CD4-positive, alpha-beta memory T cell (primary cell): ENCODE measurements around the gene OR5B2. TPM values are rescaled to one million over a fixed set of nuclear protein-coding genes. Genes with fewer than 3 reads are reported as not detected.

Experiments used
- CTCF ChIA-PET: fragments of 350-600 bp; sonication (Branson Sonifier 250); formaldehyde crosslinking; loops from one replicate; lab custom pipeline; 2021; ENCODE audit warnings: inconsistent platforms; ENCODE audit not compliant: partially characterized antibody; lab: Charles Lee
- POLR2A ChIA-PET: fragments of 350-600 bp; sonication (Branson Sonifier 250); formaldehyde crosslinking; loops from one replicate; lab custom pipeline; 2021; ENCODE audit not compliant: partially characterized antibody; lab: Charles Lee
- DNase-seq, 5 donors: peaks; one replicate each; pipeline versions ENCODE4 v3.0.0 to v3.0.0-alpha.2; 2020 to 2022; ENCODE audit warnings: mixed read lengths in 1 of 5
- H3K27ac ChIP-seq: one replicate; pipeline ENCODE4 v1.7.0; 2013; ENCODE audit warnings: low read depth, low read length
- H3K27me3 ChIP-seq: 2 replicates; pipeline ENCODE4 v1.7.0; 2013; ENCODE audit warnings: mild to moderate bottlenecking, low read length, moderate library complexity; ENCODE audit not compliant: insufficient read depth
- H3K36me3 ChIP-seq: 2 replicates; pipeline ENCODE4 v1.7.0; 2013; ENCODE audit warnings: mild to moderate bottlenecking, low read length, moderate library complexity; ENCODE audit not compliant: insufficient read depth
- H3K4me1 ChIP-seq: 2 replicates; pipeline ENCODE4 v1.7.0; 2013; ENCODE audit warnings: mild to moderate bottlenecking, low read length, moderate library complexity; ENCODE audit not compliant: insufficient read depth
- H3K4me3 ChIP-seq, 2 donors: one replicate each; pipeline ENCODE4 v1.7.0; 2013; ENCODE audit warnings: low read length in 2 of 2, mild to moderate bottlenecking in 1 of 2
- H3K9me3 ChIP-seq, 2 donors: one replicate each; pipeline ENCODE4 v1.7.0; 2013; ENCODE audit warnings: low read length in 2 of 2, control low read depth in 1 of 2; ENCODE audit not compliant: control insufficient read depth in 1 of 2
- H3K27ac Mint-ChIP-seq, 7 donors: one replicate each; pipeline ENCODE4 v1.8.0; 2020 to 2021; ENCODE audit warnings: mixed read lengths in 7 of 7, mild to moderate bottlenecking in 6 of 7, inconsistent platforms in 3 of 7, moderate library complexity in 3 of 7
- H3K27me3 Mint-ChIP-seq, 2 donors: one replicate each; pipeline ENCODE4 v1.8.0; 2020 to 2021; ENCODE audit warnings: mixed read lengths in 2 of 2
- H3K36me3 Mint-ChIP-seq, 2 donors: one replicate each; pipeline ENCODE4 v1.8.0; 2020 to 2021; ENCODE audit warnings: mixed read lengths in 2 of 2, inconsistent platforms in 1 of 2, mild to moderate bottlenecking in 1 of 2
- H3K4me1 Mint-ChIP-seq, 4 donors: one replicate each; pipeline ENCODE4 v1.8.0; 2020 to 2021; ENCODE audit warnings: mixed read lengths in 4 of 4, mild to moderate bottlenecking in 1 of 4
- H3K4me3 Mint-ChIP-seq, 8 donors: one replicate each; pipeline ENCODE4 v1.8.0; 2020 to 2021; ENCODE audit warnings: mixed read lengths in 8 of 8, mild to moderate bottlenecking in 7 of 8, moderate library complexity in 6 of 8, inconsistent platforms in 3 of 8
- H3K9me3 Mint-ChIP-seq, 8 donors: one replicate each; pipeline ENCODE4 v1.8.0; 2020 to 2021; ENCODE audit warnings: mixed read lengths in 8 of 8, mild to moderate bottlenecking in 5 of 8, inconsistent platforms in 3 of 8, moderate library complexity in 1 of 8
- intact Hi-C: fragments of 100-400 bp; cut with micrococcal nuclease; formaldehyde crosslinking; loops from one replicate; pipeline ENCODE4 v1.15.1; 2023
- polyA plus RNA-seq, 2 donors: library from polyadenylated mRNA; unstranded; fragments of 300-500 nt; fragmentation: Illumina TruSeq; gene quantifications; one replicate each; pipeline ENCODE4 v1.2.3, GENCODE V29; 2021
- total RNA-seq, 2 experiments: library from RNA; stranded (reverse); gene quantifications; one replicate each; pipeline ENCODE4 v1.2.3, GENCODE V29; 2021

Gene OR5B2
- under 1 TPM in 1 of 2 experiments, not detected in 1; 0.29 TPM for total RNA-seq
- polyA plus RNA-seq: not detected

DNA sequence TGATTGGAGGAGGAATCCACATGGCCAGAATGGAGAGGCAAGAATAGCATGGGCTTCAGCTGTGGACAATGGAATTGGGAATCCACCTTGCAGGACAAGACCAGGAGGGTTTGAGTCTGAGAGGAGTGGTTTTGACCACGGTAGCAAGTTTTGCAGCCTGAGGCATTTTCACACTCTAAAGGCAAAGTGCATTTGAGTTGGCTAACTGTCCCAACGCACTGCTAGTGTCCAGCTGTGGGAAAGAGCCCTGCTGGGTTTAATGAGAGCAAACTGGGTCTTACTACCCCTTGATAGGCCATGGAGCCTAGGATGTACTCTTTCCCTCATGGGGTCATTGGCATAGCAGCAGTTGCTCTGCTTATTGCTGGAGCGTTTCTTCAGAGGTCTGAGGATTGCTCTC lies at the start of gene OR5B2:
Gene OR5B2, minus strand, starts transcription at position 101 of the 400 bp plus-strand sequence. CDS start 4,860 bp downstream, outside the sequence.
- intact Hi-C loops: no loop called here
- no peak within 1 kb of the TSS for H3K4me3 ChIP-seq
- H3K4me1 Mint-ChIP-seq: no peaks in the 10 kb centered on the region
- no peak within 1 kb of the TSS for H3K27ac ChIP-seq
- no peaks in the 10 kb centered on the region for H3K27me3 ChIP-seq
- H3K9me3 ChIP-seq: no peaks in the 10 kb centered on the region
- peaks cover 0 to 4% of the 10 kb centered on the region in 2 donors for H3K36me3 Mint-ChIP-seq
- H3K36me3 ChIP-seq: no peaks in the 10 kb centered on the region
- no peak within 1 kb of the TSS for H3K27ac Mint-ChIP-seq
- H3K4me1 ChIP-seq: no peaks in the 10 kb centered on the region
- ChIA-PET POLR2A (no interaction called here), CTCF (no interaction called here)
- peaks cover 0 to 7% of the 10 kb centered on the region in 2 donors for H3K27me3 Mint-ChIP-seq
- H3K9me3 Mint-ChIP-seq: peaks cover 0 to 21% (median 12%) of the 10 kb centered on the region in 8 donors
- no peak within 1 kb of the TSS for H3K4me3 Mint-ChIP-seq
- no peak for DNase-seq

DNA sequence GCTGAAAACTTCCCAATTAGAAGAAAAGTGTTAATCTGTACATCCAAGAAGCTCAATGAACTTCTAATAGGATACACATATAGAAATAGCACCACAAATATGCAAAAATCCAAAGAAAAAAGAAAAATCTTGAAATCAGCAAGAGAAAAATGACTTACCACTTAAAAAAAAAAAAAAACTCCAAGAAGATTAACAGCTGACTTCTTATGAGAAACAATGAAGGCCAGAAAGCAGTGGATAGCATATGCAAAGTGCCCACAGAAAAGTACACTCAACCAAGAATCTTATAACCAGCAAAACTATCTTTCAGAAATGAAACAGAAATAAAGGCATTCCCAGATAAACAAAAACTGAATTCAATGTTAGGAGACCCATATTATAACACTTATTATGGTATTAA lies 44.0 kb upstream of the OR5B2 start:
- H3K4me3 Mint-ChIP-seq: no peak overlapping the region
- CTCF ChIA-PET: no interaction called here

DNA sequence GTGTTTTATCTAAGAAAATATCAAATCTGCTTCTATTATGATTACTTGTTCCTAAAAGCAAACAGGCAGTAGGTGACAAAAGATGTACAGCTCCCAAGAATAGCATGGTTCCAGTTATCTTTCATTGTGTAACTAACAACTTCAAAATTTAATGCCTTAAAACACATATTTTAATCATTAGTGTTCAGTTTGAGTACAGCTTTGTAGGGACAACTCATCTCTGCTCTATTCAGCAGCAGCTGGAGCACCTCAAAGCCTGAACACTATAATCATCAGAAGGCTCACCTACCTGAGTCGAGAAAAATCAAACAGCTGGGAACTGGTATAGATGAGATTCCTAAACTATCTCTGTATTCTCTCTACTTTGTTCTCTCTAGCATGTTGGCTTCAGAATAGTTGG lies 38.4 kb upstream of the OR5B2 start:
- H3K4me3 Mint-ChIP-seq: no peak overlapping the region
- ChIA-PET POLR2A (no interaction called here), CTCF (no interaction called here)
- H3K4me3 ChIP-seq: no peak overlapping the region
- no peaks in the 10 kb centered on the region for H3K9me3 ChIP-seq
- no peak for DNase-seq
- H3K27ac Mint-ChIP-seq: no peak overlapping the region
- no peaks in the 10 kb centered on the region for H3K27me3 ChIP-seq
- H3K27me3 Mint-ChIP-seq: peaks cover 0 to 3% of the 10 kb centered on the region in 2 donors
- no peaks in the 10 kb centered on the region for H3K4me1 Mint-ChIP-seq
- no peaks in the 10 kb centered on the region for H3K36me3 ChIP-seq
- H3K9me3 Mint-ChIP-seq: peaks cover 0 to 24% (median 14%) of the 10 kb centered on the region in 8 donors
- H3K4me1 ChIP-seq: no peaks in the 10 kb centered on the region
- H3K36me3 Mint-ChIP-seq: no peaks in the 10 kb centered on the region
- no peak overlapping the region for H3K27ac ChIP-seq
- intact Hi-C loops: no loop called here

More for the DNA sequence above, 44.0 kb upstream of the OR5B2 start:
- intact Hi-C loops: no loop called here
- H3K4me3 ChIP-seq: no peak overlapping the region
- Mint-ChIP-seq H3K27me3 (peaks cover 4 to 13% of the 10 kb centered on the region in 2 donors), H3K36me3 (peaks cover 0 to 3% of the 10 kb centered on the region in 2 donors), H3K4me1 (no peaks in the 10 kb centered on the region), H3K27ac (no peak overlapping the region), H3K9me3 (peaks cover 0 to 58% (median 42%) of the 10 kb centered on the region in 8 donors)
- POLR2A ChIA-PET: no interaction called here
- DNase-seq: no peak
- H3K4me1 ChIP-seq: no peaks in the 10 kb centered on the region
- no peaks in the 10 kb centered on the region for H3K27me3 ChIP-seq
- H3K36me3 ChIP-seq: no peaks in the 10 kb centered on the region
- H3K9me3 ChIP-seq: peaks cover 0 to 8% of the 10 kb centered on the region in 2 donors
- H3K27ac ChIP-seq: no peak overlapping the region

DNA sequence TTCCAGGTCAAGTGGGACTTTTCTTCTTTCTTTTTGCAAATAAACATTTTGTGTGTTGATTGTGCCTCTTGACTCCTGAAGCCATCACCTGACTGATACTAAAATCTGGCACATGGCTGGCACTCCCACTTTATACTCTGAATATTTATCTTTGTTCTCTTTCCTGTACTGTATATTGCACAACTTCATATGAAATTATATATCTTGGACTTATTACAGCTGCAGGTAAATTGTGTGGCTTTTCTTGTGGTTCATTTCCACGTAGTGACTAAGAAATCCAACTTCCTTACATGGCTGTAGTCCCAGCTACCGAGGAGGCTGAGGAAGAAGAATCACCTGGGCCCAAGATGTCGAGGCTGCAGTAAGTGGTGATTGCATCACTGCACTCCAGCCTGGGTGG lies 37.8 kb upstream of the OR5B2 start:
- peaks cover 0 to 20% (median 11%) of the 10 kb centered on the region in 8 donors for H3K9me3 Mint-ChIP-seq
- ChIA-PET CTCF (no interaction called here), POLR2A (no interaction called here)
- Histone ChIP-seq H3K27ac (no peak overlapping the region), H3K27me3 (no peaks in the 10 kb centered on the region), H3K9me3 (no peaks in the 10 kb centered on the region), H3K4me1 (no peaks in the 10 kb centered on the region), H3K36me3 (no peaks in the 10 kb centered on the region), H3K4me3 (no peak overlapping the region)
- intact Hi-C loops: no loop called here
- peaks cover 0 to 3% of the 10 kb centered on the region in 2 donors for H3K27me3 Mint-ChIP-seq
- H3K4me1 Mint-ChIP-seq: no peaks in the 10 kb centered on the region
- peak in 1 of 5 donors; percentile 27 for DNase-seq
- H3K4me3 Mint-ChIP-seq: no peak overlapping the region
- H3K27ac Mint-ChIP-seq: no peak overlapping the region
- no peaks in the 10 kb centered on the region for H3K36me3 Mint-ChIP-seq

DNA sequence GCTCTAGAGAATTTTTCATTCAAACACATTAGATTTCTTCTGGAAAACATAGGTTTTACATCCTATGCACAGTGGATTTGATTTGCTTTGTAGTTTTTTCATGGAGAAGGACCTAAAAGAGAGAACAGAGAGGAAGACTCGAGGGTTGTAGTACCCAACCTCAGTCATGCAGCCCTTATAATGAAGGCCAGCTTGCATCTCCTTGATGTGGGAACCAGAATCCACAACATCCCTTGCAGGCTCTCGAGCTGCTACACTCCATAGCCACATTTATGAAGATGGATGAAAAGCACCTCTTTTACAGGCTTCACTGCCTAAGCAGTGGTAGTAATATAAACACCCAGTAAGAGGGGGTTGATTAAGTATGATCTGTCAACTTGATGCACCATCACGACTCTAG lies 23.7 kb upstream of the OR5B2 start:
- Histone ChIP-seq H3K36me3 (no peaks in the 10 kb centered on the region), H3K27ac (no peak overlapping the region), H3K4me1 (no peaks in the 10 kb centered on the region), H3K4me3 (no peak overlapping the region), H3K27me3 (no peaks in the 10 kb centered on the region), H3K9me3 (no peaks in the 10 kb centered on the region)
- CTCF ChIA-PET: no interaction called here
- Mint-ChIP-seq H3K4me1 (no peaks in the 10 kb centered on the region), H3K9me3 (peaks cover 0 to 6% (median 3%) of the 10 kb centered on the region in 8 donors), H3K27me3 (peaks cover 5 to 13% of the 10 kb centered on the region in 2 donors), H3K4me3 (no peak overlapping the region), H3K36me3 (no peaks in the 10 kb centered on the region), H3K27ac (no peak overlapping the region)
- POLR2A ChIA-PET: no interaction called here
- intact Hi-C loops: no loop called here
- no peak for DNase-seq

DNA sequence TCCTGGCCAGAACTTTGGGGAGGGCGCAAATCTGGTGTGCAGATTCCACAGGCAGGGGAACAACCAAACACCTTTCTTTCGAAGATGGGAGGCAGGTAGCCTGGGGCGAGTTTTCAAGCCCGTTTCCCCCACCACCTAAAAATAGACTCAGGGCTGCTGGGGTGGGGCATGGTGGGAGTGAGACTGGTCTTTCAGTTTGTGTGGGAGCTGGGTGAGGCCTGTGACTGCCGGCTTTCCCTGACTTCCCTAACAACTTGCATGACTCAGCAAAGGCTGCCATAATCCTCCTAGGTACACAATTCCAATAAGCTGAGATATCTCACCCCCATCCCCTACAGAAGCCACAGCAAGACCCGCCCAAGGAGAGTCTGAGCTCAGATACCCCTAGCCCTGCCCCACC lies 18.4 kb upstream of the OR5B2 start:
- Mint-ChIP-seq H3K9me3 (peaks cover 0 to 27% (median 5%) of the 10 kb centered on the region in 8 donors), H3K4me3 (no peak overlapping the region), H3K36me3 (no peaks in the 10 kb centered on the region), H3K27me3 (peaks cover 10 to 21% of the 10 kb centered on the region in 2 donors), H3K27ac (no peak overlapping the region), H3K4me1 (no peaks in the 10 kb centered on the region)
- no peak for DNase-seq
- H3K4me3 ChIP-seq: no peak overlapping the region
- no peak overlapping the region for H3K27ac ChIP-seq
- ChIA-PET CTCF (interaction anchor here (1.1 kb wide), 1 partner anchor 15 kb away, joined by 3 read pairs; no protein-coding TSS in a partner anchor), POLR2A (no interaction called here)
- H3K9me3 ChIP-seq: no peaks in the 10 kb centered on the region
- intact Hi-C loops: no loop called here
- no peaks in the 10 kb centered on the region for H3K27me3 ChIP-seq
- no peaks in the 10 kb centered on the region for H3K36me3 ChIP-seq
- H3K4me1 ChIP-seq: no peaks in the 10 kb centered on the region

DNA sequence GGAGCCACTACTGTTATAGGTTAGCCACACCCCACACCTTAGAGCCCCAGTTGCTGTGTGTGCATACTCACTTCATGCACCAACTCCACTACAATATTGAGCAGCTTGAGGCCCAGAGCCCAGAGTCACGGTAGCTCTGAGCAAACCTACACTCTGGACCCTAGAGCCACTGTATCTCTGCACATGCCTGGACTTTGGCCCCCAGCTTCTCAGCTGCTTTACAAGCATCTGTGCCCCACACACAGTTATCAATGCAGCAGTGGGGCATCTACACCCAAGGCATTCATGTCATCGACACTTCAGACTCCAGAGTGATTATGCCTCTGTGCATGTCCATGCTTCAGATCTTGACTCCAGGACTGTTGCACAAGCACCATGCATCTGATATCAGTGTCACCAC lies 16.4 kb upstream of the OR5B2 start:
- no peak overlapping the region for H3K27ac ChIP-seq
- CTCF ChIA-PET: no interaction called here

More for the DNA sequence above, 16.4 kb upstream of the OR5B2 start:
- no peak overlapping the region for H3K27ac Mint-ChIP-seq
- no peaks in the 10 kb centered on the region for H3K9me3 ChIP-seq
- H3K4me1 ChIP-seq: no peaks in the 10 kb centered on the region
- POLR2A ChIA-PET: no interaction called here
- H3K27me3 Mint-ChIP-seq: peaks cover 10 to 19% of the 10 kb centered on the region in 2 donors
- intact Hi-C loops: no loop called here
- H3K36me3 Mint-ChIP-seq: no peaks in the 10 kb centered on the region
- H3K36me3 ChIP-seq: no peaks in the 10 kb centered on the region
- DNase-seq: no peak
- H3K9me3 Mint-ChIP-seq: peaks cover 0 to 23% (median 6%) of the 10 kb centered on the region in 8 donors
- no peak overlapping the region for H3K4me3 ChIP-seq
- no peaks in the 10 kb centered on the region for H3K4me1 Mint-ChIP-seq
- no peaks in the 10 kb centered on the region for H3K27me3 ChIP-seq
- no peak overlapping the region for H3K4me3 Mint-ChIP-seq
